SK-N-SH treated with all-trans-retinoic acid at 6 μM for 48 hours (cell line): ENCODE results near the gene HIP1.

Source experiments
- ARNTL ChIP-seq: fragments of 450-650 bp; formaldehyde crosslinking; IDR thresholded peaks from 2 replicates; pipeline ENCODE4 v1.5.0; 2020; ENCODE audit warnings: low read depth, mild to moderate bottlenecking, moderate library complexity, borderline replicate concordance
- CSRNP3 ChIP-seq: fragments of 250-450 bp; sonication (Bioruptor Pico); IDR thresholded peaks from 2 replicates; pipeline ENCODE4 v1.5.1; 2021; ENCODE audit warnings: mild to moderate bottlenecking, moderate library complexity
- ISL1 ChIP-seq: fragments of 250-450 bp; sonication (Bioruptor Pico); IDR thresholded peaks from 2 replicates; pipeline ENCODE4 v2.1.2; 2022; ENCODE audit warnings: mild to moderate bottlenecking, moderate library complexity
- OSR1 ChIP-seq: fragments of 250-450 bp; sonication (Bioruptor Pico); IDR thresholded peaks from 2 replicates; pipeline ENCODE4 v1.8.0; 2022; ENCODE audit warnings: moderate library complexity, mild to moderate bottlenecking, inconsistent platforms
- POU6F1 ChIP-seq: fragments of 250-450 bp; sonication (Bioruptor Pico); IDR thresholded peaks from 2 replicates; pipeline ENCODE4 v1.8.0; 2021; ENCODE audit warnings: low read depth, mild to moderate bottlenecking, moderate library complexity, borderline replicate concordance
- PPARA ChIP-seq: fragments of 250-450 bp; sonication (Bioruptor Pico); IDR thresholded peaks from 2 replicates; pipeline ENCODE4 v1.5.0; 2020; ENCODE audit warnings: mild to moderate bottlenecking, borderline replicate concordance
- SNAI2 ChIP-seq: fragments of 250-450 bp; sonication (Bioruptor Pico); IDR thresholded peaks from 2 replicates; pipeline ENCODE4 v1.5.0; 2020; ENCODE audit warnings: mild to moderate bottlenecking, moderate library complexity
- TOX ChIP-seq: fragments of 250-450 bp; sonication (Bioruptor Pico); IDR thresholded peaks from 2 replicates; pipeline ENCODE4 v1.8.0; 2021; ENCODE audit warnings: mild to moderate bottlenecking, moderate library complexity, borderline replicate concordance
- ZC3H10 ChIP-seq: fragments of 250-450 bp; sonication (Bioruptor Pico); IDR thresholded peaks from 2 replicates; pipeline ENCODE4 v1.5.1; 2021; ENCODE audit warnings: mild to moderate bottlenecking, moderate library complexity
- ZFP3 ChIP-seq: fragments of 250-450 bp; sonication (Bioruptor Pico); IDR thresholded peaks from 2 replicates; pipeline ENCODE4 v1.5.0; 2020; ENCODE audit warnings: mild to moderate bottlenecking, moderate library complexity
- ZNF565 ChIP-seq: fragments of 450-650 bp; formaldehyde crosslinking; conservative IDR thresholded peaks from 2 replicates; pipeline ENCODE4 v1.5.0; 2020; ENCODE audit warnings: low read depth, mild to moderate bottlenecking, moderate library complexity
- TF ChIP-seq, protein P1 (sequence below): fragments of 250-450 bp; sonication (Bioruptor Pico); IDR thresholded peaks from 2 replicates; pipeline ENCODE4 v1.5.1; 2020; ENCODE audit warnings: low read depth, mild to moderate bottlenecking, moderate library complexity
- TF ChIP-seq, protein P2 (sequence below): fragments of 250-450 bp; sonication (Bioruptor Pico); IDR thresholded peaks from 2 replicates; pipeline ENCODE4 v1.8.0; 2020; ENCODE audit warnings: mild to moderate bottlenecking, moderate library complexity, borderline replicate concordance
- TF ChIP-seq, protein P3 (sequence below): fragments of 250-450 bp; sonication (Bioruptor Pico); IDR thresholded peaks from 2 replicates; pipeline ENCODE4 v1.5.0; 2020; ENCODE audit warnings: mild to moderate bottlenecking, moderate library complexity

GRCh38 chr7:75687246-75688088, 51.3 kb downstream of the HIP1 start:
- TF ChIP-seq, protein P1, sequence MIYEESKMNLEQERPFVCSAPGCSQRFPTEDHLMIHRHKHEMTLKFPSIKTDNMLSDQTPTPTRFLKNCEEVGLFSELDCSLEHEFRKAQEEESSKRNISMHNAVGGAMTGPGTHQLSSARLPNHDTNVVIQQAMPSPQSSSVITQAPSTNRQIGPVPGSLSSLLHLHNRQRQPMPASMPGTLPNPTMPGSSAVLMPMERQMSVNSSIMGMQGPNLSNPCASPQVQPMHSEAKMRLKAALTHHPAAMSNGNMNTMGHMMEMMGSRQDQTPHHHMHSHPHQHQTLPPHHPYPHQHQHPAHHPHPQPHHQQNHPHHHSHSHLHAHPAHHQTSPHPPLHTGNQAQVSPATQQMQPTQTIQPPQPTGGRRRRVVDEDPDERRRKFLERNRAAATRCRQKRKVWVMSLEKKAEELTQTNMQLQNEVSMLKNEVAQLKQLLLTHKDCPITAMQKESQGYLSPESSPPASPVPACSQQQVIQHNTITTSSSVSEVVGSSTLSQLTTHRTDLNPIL (CRISPR knock-in tag) = no peak
- TF ChIP-seq OSR1 (no peak), CSRNP3 (CRISPR knock-in tag) (no peak), TOX (CRISPR knock-in tag) (no peak), ARNTL (CRISPR knock-in tag) (no peak), POU6F1 (no peak), PPARA (CRISPR knock-in tag) (no peak), SNAI2 (CRISPR knock-in tag) (no peak), ZFP3 (CRISPR knock-in tag) (no peak), ZC3H10 (CRISPR knock-in tag) (no peak), ISL1 (CRISPR knock-in tag) (no peak), ZNF565 (CRISPR knock-in tag) (no peak)
- TF ChIP-seq, protein P2, sequence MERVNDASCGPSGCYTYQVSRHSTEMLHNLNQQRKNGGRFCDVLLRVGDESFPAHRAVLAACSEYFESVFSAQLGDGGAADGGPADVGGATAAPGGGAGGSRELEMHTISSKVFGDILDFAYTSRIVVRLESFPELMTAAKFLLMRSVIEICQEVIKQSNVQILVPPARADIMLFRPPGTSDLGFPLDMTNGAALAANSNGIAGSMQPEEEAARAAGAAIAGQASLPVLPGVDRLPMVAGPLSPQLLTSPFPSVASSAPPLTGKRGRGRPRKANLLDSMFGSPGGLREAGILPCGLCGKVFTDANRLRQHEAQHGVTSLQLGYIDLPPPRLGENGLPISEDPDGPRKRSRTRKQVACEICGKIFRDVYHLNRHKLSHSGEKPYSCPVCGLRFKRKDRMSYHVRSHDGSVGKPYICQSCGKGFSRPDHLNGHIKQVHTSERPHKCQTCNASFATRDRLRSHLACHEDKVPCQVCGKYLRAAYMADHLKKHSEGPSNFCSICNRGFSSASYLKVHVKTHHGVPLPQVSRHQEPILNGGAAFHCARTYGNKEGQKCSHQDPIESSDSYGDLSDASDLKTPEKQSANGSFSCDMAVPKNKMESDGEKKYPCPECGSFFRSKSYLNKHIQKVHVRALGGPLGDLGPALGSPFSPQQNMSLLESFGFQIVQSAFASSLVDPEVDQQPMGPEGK = no peak
- TF ChIP-seq, protein P3, sequence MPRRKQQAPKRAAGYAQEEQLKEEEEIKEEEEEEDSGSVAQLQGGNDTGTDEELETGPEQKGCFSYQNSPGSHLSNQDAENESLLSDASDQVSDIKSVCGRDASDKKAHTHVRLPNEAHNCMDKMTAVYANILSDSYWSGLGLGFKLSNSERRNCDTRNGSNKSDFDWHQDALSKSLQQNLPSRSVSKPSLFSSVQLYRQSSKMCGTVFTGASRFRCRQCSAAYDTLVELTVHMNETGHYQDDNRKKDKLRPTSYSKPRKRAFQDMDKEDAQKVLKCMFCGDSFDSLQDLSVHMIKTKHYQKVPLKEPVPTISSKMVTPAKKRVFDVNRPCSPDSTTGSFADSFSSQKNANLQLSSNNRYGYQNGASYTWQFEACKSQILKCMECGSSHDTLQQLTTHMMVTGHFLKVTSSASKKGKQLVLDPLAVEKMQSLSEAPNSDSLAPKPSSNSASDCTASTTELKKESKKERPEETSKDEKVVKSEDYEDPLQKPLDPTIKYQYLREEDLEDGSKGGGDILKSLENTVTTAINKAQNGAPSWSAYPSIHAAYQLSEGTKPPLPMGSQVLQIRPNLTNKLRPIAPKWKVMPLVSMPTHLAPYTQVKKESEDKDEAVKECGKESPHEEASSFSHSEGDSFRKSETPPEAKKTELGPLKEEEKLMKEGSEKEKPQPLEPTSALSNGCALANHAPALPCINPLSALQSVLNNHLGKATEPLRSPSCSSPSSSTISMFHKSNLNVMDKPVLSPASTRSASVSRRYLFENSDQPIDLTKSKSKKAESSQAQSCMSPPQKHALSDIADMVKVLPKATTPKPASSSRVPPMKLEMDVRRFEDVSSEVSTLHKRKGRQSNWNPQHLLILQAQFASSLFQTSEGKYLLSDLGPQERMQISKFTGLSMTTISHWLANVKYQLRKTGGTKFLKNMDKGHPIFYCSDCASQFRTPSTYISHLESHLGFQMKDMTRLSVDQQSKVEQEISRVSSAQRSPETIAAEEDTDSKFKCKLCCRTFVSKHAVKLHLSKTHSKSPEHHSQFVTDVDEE (CRISPR knock-in tag) = no peak
